RWPE1 (cell line): ENCODE data around the gene CNDP1.

Source experiments
- CTCF ChIA-PET: fragments of 350-600 bp; sonication (Branson Sonifier 250); formaldehyde crosslinking; extraction: SDS; loops from one replicate; lab custom pipeline; 2021; lab: Yijun Ruan, JAX
- POLR2A ChIA-PET: fragments of 400-600 bp; formaldehyde crosslinking; extraction: SDS; loops from one replicate; lab custom pipeline; 2020; ENCODE audit warnings: antibody characterized with exemption; ENCODE audit not compliant: low non-redundant PET; lab: Yijun Ruan, JAX
- DNase-seq: peaks from one replicate; pipeline ENCODE4 v3.0.0; 2012; ENCODE audit warnings: low spot score
- H3K27ac ChIP-seq: fragments of 450-650 bp; 2 replicates; pipeline ENCODE4 v1.5.1; 2017
- TF ChIP-seq, protein P1 (sequence below): fragments of 450-650 bp; conservative IDR thresholded peaks from 2 replicates; pipeline ENCODE4 v1.5.1; 2017; ENCODE audit warnings: low read depth, mild to moderate bottlenecking

Gene CNDP1

GRCh38 chr18:74617486-74617885 is 83.2 kb downstream of the CNDP1 start:
- TF ChIP-seq, protein P1, sequence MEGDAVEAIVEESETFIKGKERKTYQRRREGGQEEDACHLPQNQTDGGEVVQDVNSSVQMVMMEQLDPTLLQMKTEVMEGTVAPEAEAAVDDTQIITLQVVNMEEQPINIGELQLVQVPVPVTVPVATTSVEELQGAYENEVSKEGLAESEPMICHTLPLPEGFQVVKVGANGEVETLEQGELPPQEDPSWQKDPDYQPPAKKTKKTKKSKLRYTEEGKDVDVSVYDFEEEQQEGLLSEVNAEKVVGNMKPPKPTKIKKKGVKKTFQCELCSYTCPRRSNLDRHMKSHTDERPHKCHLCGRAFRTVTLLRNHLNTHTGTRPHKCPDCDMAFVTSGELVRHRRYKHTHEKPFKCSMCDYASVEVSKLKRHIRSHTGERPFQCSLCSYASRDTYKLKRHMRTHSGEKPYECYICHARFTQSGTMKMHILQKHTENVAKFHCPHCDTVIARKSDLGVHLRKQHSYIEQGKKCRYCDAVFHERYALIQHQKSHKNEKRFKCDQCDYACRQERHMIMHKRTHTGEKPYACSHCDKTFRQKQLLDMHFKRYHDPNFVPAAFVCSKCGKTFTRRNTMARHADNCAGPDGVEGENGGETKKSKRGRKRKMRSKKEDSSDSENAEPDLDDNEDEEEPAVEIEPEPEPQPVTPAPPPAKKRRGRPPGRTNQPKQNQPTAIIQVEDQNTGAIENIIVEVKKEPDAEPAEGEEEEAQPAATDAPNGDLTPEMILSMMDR = no peak
- CTCF ChIA-PET = no interaction called here
- POLR2A ChIA-PET = no interaction called here
- DNase-seq = no peak
- H3K27ac ChIP-seq = no peak overlapping the region

- ChIA-PET POLR2A (no interaction called here), CTCF (no interaction called here)
- H3K27ac ChIP-seq = no peak overlapping the region
- DNase-seq = no peak
- TF ChIP-seq, protein P1 = no peak
These were observed 87.8 kb downstream of the CNDP1 start for GRCh38 chr18:74622072-74622471.

DNA sequence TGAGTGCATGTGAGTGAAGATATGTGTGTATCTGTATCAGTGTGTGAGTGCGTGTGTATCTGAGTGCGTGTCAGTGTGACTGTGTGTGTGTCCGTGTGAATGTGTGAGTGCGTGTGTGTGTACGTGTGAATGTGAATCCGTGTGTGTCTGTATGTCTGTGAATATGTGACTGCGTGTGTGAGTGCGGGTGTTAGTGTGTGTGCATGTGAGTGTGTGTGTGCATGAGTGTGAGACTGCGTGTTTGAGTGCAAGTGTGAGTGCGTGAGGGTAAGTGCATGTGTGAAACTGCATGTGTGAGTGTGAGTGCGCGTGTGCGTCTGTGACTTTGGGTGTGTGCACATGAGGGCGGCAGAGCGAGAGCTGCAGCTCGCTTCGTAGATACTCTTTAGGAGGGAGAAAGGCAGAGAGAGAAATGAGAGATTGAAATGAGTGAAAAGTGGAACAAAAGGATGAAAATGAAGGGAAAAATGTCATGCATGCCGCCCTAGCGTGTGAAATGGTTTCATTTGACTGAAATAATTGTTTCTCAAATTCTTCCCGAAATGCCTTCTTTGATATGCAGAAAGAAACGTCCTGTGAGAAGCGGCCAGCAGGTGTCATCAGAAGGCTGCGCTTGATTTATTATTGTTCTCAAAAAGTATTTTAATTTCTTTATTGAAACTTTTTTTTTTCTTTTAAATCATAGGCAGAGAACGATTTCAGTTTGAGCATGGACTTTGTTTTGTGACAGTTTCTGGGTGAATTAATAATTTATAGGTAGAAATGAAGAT is 88.9 kb downstream of the CNDP1 start:
- H3K27ac ChIP-seq = no peak overlapping the region
- POLR2A ChIA-PET = no interaction called here
- no peak for DNase-seq
- CTCF ChIA-PET = interaction anchor here (0.6 kb wide), 3 partner anchors 445 to 1502 kb away, joined by 3 to 6 read pairs (median 5); no protein-coding TSS in a partner anchor
- TF ChIP-seq, protein P1 = peak; percentile 60

DNA sequence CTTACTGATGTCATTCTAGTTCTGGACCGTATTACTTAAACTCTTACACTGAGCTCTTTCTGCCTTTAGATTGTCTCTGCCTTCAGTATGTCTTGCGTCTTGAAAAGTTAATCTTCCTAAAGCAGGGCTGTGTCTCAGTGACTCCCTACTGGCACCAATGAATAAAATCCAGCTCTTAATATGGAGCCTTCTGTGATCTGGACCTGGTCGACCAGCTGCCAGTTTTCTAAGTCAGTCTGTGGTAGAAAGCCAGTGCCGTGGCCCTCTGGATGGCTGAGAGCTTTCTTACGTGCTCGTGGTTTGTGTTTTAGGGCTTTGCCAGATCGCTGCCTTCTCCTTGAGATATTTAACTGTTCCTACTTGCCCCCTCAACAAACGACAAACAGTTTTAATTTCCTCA is 90.2 kb downstream of the CNDP1 start:
- CTCF ChIA-PET = interaction anchor here (0.6 kb wide), 1 partner anchor 39 kb away, joined by 3 read pairs; no protein-coding TSS in a partner anchor
- DNase-seq = no peak
- POLR2A ChIA-PET = no interaction called here
- H3K27ac ChIP-seq = no peak overlapping the region
- TF ChIP-seq, protein P1 = no peak

- POLR2A ChIA-PET = no interaction called here
- CTCF ChIA-PET = no interaction called here
- TF ChIP-seq, protein P1 = no peak
These were observed 90.9 kb downstream of the CNDP1 start for GRCh38 chr18:74625157-74625556.

DNA sequence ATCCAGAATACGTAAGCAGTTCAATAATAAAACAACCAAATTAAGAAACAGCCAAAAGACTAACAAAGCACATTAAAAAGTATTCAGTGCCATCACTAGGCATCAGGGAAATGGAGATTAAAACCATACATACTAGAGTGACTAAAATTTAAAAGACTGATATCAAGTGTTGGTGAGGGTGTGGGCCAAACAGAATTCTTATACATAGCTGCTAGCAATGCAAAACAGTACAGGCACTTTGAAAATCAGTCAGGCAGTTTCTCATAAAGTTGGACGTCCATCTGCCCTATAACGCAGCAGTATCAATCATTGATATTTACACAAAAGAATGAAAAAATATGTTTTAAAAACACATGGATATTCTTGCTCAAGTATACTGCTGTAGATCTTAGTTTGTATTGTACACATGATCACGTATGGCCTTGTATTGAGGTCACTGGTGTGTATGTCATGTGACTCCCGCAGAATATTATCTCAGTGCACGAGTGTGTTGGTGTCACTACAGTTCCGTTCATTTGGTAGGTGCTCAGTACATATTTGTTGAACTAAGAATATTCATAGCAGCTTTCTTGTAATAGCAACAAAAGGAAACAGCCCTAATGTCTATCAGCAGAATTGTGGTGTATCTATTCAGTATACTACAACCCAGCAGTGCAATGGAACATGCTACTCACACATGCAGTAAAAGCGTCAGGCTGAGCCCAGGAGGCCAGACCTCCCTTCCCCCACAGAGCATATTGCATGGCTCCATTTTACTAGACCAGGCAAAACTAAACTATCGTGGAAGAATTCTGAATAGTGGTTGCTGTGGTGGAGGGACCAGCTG is 92.0 kb downstream of the CNDP1 start:
- CTCF ChIA-PET = no interaction called here
- POLR2A ChIA-PET = no interaction called here
- no peak overlapping the region for H3K27ac ChIP-seq

More at GRCh38 chr18:74625157-74625556, 90.9 kb downstream of the CNDP1 start:
- DNase-seq = no peak
- H3K27ac ChIP-seq = no peak overlapping the region

More for the DNA sequence above, 92.0 kb downstream of the CNDP1 start:
- DNase-seq = no peak
- TF ChIP-seq, protein P1 = no peak
